NCI-H345 treated with DMSO at 0.1 percent for 48 hours (cell line): ENCODE data around the gene RHOBTB1.
A peak's percentile ranks its signal among the peaks of the same experiment; 100 is the strongest.
"Not testable (repeated sequence)": the region's sequence is repeated elsewhere in the genome, so short reads cannot be mapped to it uniquely, and the experiment has no call there.

Experiments
- DNase-seq: peaks from one replicate; lab custom pipeline; 2025; ENCODE audit not compliant: unreplicated experiment; lab: John Stamatoyannopoulos, UW

Gene RHOBTB1

GRCh38 chr10:60944058-60944909 lies at the start of gene RHOBTB1:
TSS of gene RHOBTB1 (minus strand) at chr10:60944185. CDS start at chr10:60911542, 32,643 bp downstream.
- DNase-seq: peak; percentile 13

DNA sequence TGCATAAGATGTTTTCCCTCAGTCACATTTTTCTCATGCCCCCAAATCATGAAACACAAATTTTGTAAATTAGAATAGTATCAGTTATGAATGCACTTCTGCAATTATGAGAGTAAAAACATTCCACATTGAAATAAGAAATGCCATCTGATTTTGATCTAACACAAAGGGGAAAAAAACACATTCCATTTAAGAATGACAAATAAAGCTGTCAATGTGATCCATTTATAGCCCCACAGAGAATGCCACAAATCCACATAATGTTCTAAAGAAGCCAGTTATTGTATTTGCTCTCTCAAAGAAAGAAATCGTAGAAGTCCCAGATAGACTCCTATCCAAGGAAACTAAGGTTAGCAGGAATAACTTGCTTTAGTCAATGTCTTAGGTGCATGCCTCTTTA lies 48.7 kb upstream of the RHOBTB1 start:
- no peak for DNase-seq

- DNase-seq: no peak
These were observed 46.7 kb upstream of the RHOBTB1 start for GRCh38 chr10:60990663-60991062.

DNA sequence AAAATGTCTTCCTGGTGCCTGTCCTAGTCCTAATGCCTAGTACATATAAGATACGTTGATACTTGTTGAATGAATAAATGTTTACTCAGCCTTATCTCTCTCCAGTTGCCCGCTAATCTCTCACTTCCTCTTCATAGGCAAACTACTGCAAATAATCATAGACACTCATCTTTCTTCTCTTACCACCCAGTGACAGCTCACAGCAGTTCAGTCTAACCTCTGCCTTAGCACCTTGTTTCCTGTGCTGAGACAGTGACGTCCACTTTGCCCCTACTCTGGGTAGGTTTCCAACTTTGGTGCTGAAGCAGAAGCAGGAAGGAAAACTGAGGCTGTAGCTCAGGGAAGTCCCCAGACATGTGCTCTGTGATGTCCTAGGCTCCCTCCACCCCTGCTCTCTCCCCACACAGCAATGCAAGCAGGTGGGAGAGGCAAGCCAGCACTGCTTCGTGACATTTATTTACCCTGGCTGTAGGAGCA lies 45.5 kb upstream of the RHOBTB1 start:
- DNase-seq: no peak

- no peak for DNase-seq
These were observed 42.8 kb upstream of the RHOBTB1 start for GRCh38 chr10:60986791-60987190.

GRCh38 chr10:60985951-60986350 lies 42.0 kb upstream of the RHOBTB1 start:
- DNase-seq: no peak

- no peak for DNase-seq
These were observed 37.0 kb upstream of the RHOBTB1 start for GRCh38 chr10:60980997-60981396.

- DNase-seq: no peak
These were observed 35.7 kb upstream of the RHOBTB1 start for GRCh38 chr10:60979667-60980104.

DNA sequence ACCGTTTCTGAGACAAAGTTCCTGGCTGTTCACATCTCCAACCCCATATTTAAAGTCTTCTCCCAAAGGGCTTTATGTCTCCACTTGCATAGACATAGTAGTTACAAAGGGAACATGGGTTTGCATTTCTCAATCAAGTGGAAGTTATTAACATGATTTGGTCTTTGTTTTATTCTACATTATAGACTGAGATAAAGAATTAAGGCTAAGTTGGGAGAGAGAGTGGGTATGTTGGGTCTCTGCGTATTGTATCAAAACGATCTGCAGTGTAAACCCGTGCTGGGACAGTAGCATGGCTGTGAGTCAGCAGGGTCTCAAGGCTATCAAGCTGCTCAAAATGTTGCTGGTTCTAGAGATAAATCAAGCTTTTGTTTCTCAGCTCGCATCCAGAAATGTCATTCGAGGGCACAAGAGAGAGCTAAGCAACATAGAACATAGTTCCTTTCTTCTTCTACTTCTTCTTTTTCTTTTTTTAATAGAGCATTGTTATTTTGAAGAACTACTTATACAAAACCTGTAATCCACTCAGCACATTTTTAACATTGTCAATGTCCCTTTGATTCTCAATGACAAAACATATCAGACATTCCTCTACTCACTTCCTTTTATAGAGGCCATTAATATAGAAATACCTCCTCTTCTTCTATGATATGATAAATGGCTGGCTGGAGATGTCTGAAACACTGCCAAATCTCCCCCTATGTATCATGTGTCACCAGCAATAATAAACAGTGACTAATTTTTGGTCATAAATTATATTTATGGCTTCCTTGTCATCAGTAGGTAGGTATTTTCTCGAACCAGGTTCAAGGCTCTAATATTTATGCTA lies 34.5 kb upstream of the RHOBTB1 start:
- no peak for DNase-seq

GRCh38 chr10:60977161-60978122 lies 33.5 kb upstream of the RHOBTB1 start:
- DNase-seq: no peak

DNA sequence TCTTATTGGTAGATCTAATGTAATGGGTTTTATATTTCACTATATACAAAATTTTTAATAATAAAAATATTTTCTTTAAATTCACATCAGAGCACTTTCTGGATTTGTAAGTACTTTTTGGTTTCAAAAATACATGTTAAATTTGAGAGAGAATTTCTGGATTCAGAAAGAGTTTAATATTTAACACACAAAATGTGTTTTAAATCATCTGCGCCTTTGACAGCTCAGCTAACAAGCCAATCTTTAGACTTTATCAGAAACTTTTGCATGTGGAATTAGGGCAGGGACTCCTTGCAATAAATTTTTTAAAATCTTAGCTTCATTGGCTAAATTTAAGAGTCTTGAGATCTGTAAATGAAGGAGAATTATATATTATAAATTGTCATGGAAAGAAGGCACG lies 32.7 kb upstream of the RHOBTB1 start:
- DNase-seq: no peak

DNA sequence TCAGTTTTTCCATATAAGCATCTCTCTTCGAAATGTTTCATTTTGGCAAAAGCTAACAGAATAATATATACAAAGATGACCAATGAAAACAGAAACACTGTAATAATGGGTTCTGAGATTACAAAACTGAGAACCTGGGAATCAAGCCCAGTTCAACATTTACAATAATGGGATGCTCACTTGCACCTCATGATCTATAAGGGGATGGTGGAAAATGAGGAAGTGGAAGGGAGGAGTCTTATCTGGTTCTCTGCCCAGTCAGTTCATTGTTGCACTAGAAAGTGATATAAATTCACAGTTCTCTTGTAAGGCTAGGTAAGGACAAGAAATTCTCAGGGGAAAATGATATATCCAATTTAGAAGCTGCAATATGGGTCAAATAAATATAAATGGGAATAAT lies 31.7 kb upstream of the RHOBTB1 start:
- no peak for DNase-seq

DNA sequence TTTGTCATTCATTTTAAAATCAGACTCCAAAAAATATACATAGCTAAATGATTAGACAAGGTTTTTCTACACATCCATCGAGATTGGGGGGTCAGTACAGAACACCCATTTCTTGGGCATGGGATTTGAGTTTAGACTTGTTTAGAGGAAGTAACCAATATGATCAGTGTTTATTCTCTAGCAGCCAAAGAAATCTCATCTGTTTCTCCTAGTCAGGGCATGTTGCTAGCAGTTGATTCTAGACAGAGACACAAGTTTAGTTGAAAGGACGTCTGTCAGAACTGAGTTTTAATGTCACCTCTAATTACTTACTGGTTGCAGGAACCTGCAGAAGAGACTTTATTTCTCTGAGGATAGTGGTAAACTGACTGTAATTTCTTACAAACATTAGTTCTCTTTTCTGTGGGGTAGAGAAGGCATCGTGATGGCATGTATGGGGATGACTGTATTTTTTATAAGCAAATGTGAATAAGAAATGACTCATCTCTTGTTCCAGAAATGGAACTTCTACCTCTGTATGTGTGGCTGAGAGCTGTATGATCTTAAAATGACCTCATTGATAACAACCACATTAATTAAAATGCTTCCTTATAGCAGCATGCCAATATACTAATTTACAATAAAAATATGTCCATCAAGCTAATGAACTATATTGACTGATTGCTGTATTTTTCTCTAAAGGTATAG lies 30.6 kb upstream of the RHOBTB1 start:
- DNase-seq: no peak

- no peak for DNase-seq
These were observed 29.1 kb upstream of the RHOBTB1 start for GRCh38 chr10:60973086-60973485.

DNA sequence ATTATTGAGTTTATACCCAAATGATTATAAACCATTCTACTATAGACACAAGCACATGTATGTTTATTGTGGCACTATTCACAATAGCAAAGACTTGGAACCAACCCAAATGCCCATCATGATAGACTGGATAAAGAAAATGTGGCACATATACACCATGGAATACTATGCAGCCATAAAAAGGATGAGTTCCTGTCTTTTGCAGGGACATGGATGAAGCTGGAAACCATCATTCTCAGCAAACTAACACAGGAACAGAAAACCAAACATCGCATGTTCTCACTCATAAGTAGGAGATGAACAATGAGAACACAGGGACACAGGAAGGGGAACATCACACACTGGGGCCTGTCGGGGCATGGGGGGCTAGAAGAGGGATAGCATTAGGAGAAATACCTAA lies 28.2 kb upstream of the RHOBTB1 start:
- not testable (repeated sequence) for DNase-seq

DNA sequence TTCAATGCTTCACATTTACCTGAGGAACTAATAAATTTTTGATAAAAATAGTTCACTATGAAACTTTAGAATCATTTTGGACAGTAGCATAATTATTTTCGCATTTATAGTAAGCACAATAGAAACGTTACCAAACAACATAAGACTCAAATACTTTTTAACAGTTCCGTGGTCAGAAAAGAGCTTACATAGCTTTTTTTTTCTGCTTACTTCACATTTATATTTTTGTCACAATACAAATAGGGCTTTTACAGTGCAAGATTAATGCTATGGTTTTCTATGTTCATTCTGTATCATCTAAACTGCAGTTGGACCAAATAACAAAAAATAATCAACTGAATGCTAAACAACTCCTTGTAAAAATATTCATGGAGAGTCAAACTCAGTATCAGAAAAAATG lies 26.5 kb upstream of the RHOBTB1 start:
- DNase-seq: no peak

- no peak for DNase-seq
These were observed 24.5 kb upstream of the RHOBTB1 start for GRCh38 chr10:60968504-60968903.

- DNase-seq: no peak
These were observed 24.0 kb upstream of the RHOBTB1 start for GRCh38 chr10:60967854-60968484.

GRCh38 chr10:60967260-60967659 lies 23.3 kb upstream of the RHOBTB1 start:
- no peak for DNase-seq

- no peak for DNase-seq
These were observed 21.7 kb upstream of the RHOBTB1 start for GRCh38 chr10:60965696-60966095.
